22Rv1 (cell line): ENCODE results near the gene ARHGEF2.

Experiments used
- CTCF ChIP-seq: fragments of 450-650 bp; IDR thresholded peaks from 2 replicates; pipeline ENCODE4 v1.5.1; 2017; ENCODE audit warnings: mild to moderate bottlenecking
- ZFX ChIP-seq: fragments of 450-650 bp; IDR thresholded peaks from 2 replicates; pipeline ENCODE4 v1.6.1; 2017; ENCODE audit warnings: antibody characterized with exemption, borderline replicate concordance

GRCh38 chr1:156026588-156026987, 48.2 kb upstream of the ARHGEF2 start:
- TF ChIP-seq CTCF (no peak), ZFX (no peak)
